Upper lobe of right lung (tissue), 1 donor: Measurements from ENCODE around the gene HSPA9. TPM values are rescaled to one million over a fixed set of nuclear protein-coding genes. Genes with fewer than 3 reads are reported as not detected.
A peak's percentile ranks its signal among the peaks of the same experiment; 100 is the strongest.

ENCODE experiments used
- ATAC-seq: fragments of 200-7000 bp; cut with Tn5 transposase; one replicate; pipeline ENCODE4 v1.9.1; 2020; ENCODE audit warnings: mild to moderate bottlenecking, moderate library complexity
- DNase-seq: peaks from one replicate; pipeline ENCODE4 v3.0.0-alpha.2; 2020
- H3K27ac ChIP-seq: fragments of 200-600 bp; one replicate; pipeline ENCODE4 v1.8.0; 2022
- H3K27me3 ChIP-seq: fragments of 200-600 bp; one replicate; pipeline ENCODE4 v1.8.0; 2022; ENCODE audit warnings: mild to moderate bottlenecking
- H3K36me3 ChIP-seq: fragments of 200-600 bp; one replicate; pipeline ENCODE4 v1.8.0; 2022
- H3K4me1 ChIP-seq: fragments of 200-600 bp; one replicate; pipeline ENCODE4 v1.8.0; 2022
- H3K4me3 ChIP-seq: fragments of 200-600 bp; one replicate; pipeline ENCODE4 v1.8.0; 2022; ENCODE audit warnings: mild to moderate bottlenecking
- H3K9me3 ChIP-seq: fragments of 200-600 bp; one replicate; pipeline ENCODE4 v1.8.0; 2022
- CTCF ChIP-seq: fragments of 200-600 bp; IDR thresholded peaks from one replicate; pipeline ENCODE4 v1.8.0; 2022; ENCODE audit warnings: antibody characterized with exemption
- intact Hi-C: fragments of 100-400 bp; cut with DNase I; formaldehyde crosslinking; loops from one replicate; pipeline ENCODE4 v1.11.0; 2022
- total RNA-seq: library from RNA; stranded (reverse); fragmentation: NEBNext Ultra II Directional; extraction: Animal tissue kit (Norgen Biotek cat#: 25700); gene quantifications from one replicate; pipeline ENCODE4 v1.2.1, GENCODE V29; 2021
- donor health status: DM: no; HTN: yes; CAD: no; lungs with severe emphysema.

HSPA9 gene
- total RNA-seq, 1 donor from 2014 or later, result 164 TPM

GRCh38 chr5:138580001-138580400 lies 4.8 kb upstream of the HSPA9 start:
- no peaks in the 10 kb centered on the region for H3K36me3 ChIP-seq
- TF ChIP-seq CTCF, result no peak
- ATAC-seq, result no peak
- no peaks in the 10 kb centered on the region for H3K9me3 ChIP-seq
- no peaks in the 10 kb centered on the region for H3K27me3 ChIP-seq
- H3K4me1 ChIP-seq, result no peaks in the 10 kb centered on the region
- H3K27ac ChIP-seq, result no peak overlapping the region
- intact Hi-C loops, result loop anchor here (10.0 kb wide), 1 partner anchor 55 kb away; no protein-coding TSS in a partner anchor
- DNase-seq, result no peak
- H3K4me3 ChIP-seq, result no peak overlapping the region

DNA sequence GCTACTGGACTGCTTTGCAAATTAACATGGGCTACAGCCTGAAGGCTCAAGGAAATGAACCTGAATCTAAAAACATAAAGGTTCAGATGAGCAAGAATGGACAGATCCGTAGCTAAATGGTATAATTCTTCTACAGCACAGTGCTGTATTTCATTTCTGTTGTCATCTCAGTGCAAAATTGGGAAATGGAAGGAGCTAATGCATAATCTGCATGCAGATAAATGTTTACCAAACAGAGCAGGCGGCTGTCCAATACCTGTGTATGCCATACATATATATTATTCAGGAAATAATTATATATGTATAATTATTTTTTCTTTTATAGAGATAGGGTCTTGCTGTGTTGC lies 4.3 kb upstream of the HSPA9 start:
- DNase-seq (no peak), ATAC-seq (no peak)
- Histone ChIP-seq H3K9me3 (no peaks in the 10 kb centered on the region), H3K27me3 (no peaks in the 10 kb centered on the region), H3K36me3 (no peaks in the 10 kb centered on the region), H3K4me3 (no peak overlapping the region), H3K4me1 (no peaks in the 10 kb centered on the region), H3K27ac (no peak overlapping the region)
- intact Hi-C loops, result no loop called here
- TF ChIP-seq CTCF, result no peak

DNA sequence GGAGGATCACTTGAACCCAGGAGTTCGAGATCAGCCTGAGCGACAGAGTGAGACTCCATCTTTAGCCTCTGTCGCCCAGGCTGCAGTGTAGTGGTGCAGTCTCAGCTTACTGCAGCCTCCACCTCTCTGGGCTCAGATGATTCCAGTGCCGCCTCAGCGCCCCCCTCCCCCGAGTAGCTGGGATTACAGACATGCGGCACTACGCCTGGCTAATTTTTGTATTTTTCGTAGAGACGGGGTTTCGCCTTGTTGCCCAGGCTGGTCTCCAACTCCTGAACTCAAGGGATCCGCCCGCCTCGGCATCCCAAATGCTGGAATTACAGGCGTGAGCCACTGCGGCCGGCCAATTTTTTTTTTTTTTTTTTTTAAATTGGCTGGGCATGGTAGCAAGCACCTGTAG lies 2.3 kb upstream of the HSPA9 start:
- no peak overlapping the region for H3K4me3 ChIP-seq
- no peaks in the 10 kb centered on the region for H3K27me3 ChIP-seq
- intact Hi-C loops, result no loop called here
- no peak for DNase-seq
- H3K36me3 ChIP-seq, result peaks cover 13% of the 10 kb centered on the region
- TF ChIP-seq CTCF, result no peak
- no peaks in the 10 kb centered on the region for H3K9me3 ChIP-seq
- no peak for ATAC-seq
- H3K27ac ChIP-seq, result no peak overlapping the region
- H3K4me1 ChIP-seq, result peaks cover 14% of the 10 kb centered on the region

DNA sequence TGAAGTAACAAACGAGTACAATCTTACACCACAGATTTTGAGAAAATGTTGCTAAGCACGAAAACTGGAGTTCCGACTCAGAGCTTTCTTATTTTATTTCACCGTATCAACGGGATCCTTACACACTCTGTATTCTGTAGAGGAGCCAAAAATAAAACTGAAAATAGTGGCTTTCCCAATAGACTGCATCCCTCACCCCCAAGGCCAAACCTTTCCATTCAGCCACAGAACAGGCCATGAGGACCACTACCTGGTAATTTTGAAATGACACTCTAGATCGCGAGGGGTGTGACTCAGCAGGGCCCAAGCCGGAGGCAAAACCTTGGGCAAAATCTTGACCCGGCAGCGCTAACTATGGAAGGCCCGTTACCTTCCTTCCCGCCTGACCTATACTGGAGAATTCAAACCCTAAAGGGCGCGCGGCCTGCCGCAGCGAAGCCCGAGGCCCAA lies 432 bp downstream of the HSPA9 start:
- intact Hi-C loops, result no loop called here
- DNase-seq, result no peak
- Histone ChIP-seq H3K36me3 (peaks cover 40% of the 10 kb centered on the region), H3K27ac (peak overlapping the region; percentile 100), H3K4me3 (peak overlapping the region; percentile 100), H3K4me1 (peaks cover 14% of the 10 kb centered on the region), H3K9me3 (no peaks in the 10 kb centered on the region), H3K27me3 (no peaks in the 10 kb centered on the region)
- ATAC-seq, result peak; percentile 21
- TF ChIP-seq CTCF, result no peak

DNA sequence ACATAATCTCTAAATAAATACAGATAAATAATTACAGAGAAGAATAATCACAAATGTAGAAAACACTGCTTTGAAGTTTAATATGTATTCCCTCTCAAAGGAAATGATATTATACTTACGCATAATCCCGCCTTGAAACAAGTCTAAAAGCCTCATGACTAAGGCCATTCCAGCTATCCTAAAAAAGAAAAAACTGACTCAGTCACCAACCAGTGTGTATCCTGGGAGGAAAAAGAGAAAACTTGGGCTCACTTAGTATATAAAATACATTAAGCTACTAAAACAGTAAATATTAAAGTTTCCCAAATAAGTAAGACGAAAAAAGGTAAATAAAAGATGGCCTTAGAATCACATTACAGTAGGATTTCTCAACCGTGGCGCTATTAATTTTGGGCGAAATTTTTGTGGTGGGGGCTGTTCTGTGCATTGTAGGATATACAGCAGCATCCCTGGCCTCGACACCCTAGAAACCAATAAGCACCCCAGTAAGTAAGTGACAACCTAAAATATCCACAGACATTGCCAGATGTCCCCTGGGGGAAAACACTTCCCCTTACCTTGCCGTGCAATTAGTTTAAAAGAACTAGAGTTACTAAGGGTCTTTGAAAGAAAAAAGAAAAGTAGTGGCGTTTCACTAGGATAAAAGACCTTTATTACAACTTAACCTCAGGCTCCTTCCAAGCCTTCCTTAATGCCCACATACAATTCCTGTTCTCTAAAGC lies 1.1 kb downstream of the HSPA9 start:
- no peak for TF ChIP-seq CTCF
- Histone ChIP-seq H3K9me3 (no peaks in the 10 kb centered on the region), H3K4me3 (peak overlapping the region; percentile 100), H3K4me1 (peaks cover 14% of the 10 kb centered on the region), H3K27me3 (no peaks in the 10 kb centered on the region), H3K27ac (peak overlapping the region; percentile 100), H3K36me3 (peaks cover 46% of the 10 kb centered on the region)
- DNase-seq (no peak), ATAC-seq (no peak)
- intact Hi-C loops, result no loop called here
